H9 (cell line): ENCODE measurements around the gene BACH1. TPM values are rescaled to one million over a fixed set of nuclear protein-coding genes. Genes with fewer than 3 reads are reported as not detected.

Experiments used
- DNase-seq: peaks from one replicate; pipeline ENCODE4 v3.0.0-alpha.2; 2017
- H2AFZ ChIP-seq: one replicate; pipeline ENCODE4 v1.6.1; 2013; ENCODE audit warnings: mild to moderate bottlenecking, low read length, control low read depth, moderate library complexity
- H2AK5ac ChIP-seq: 2 replicates; pipeline ENCODE4 v1.6.1; 2013; ENCODE audit warnings: low read length, control low read depth, mixed read lengths; ENCODE audit not compliant: insufficient read length
- H2BK120ac ChIP-seq: one replicate; pipeline ENCODE4 v1.6.1; 2013; ENCODE audit warnings: low read depth, mild to moderate bottlenecking, low read length, control low read depth, inconsistent platforms; ENCODE audit not compliant: poor library complexity, severe bottlenecking
- H2BK12ac ChIP-seq: 2 replicates; pipeline ENCODE4 v1.6.1; 2013; ENCODE audit warnings: low read length, control low read depth, mixed read lengths, low read depth; ENCODE audit not compliant: insufficient read length
- H2BK15ac ChIP-seq: 2 replicates; pipeline ENCODE4 v1.6.1; 2013; ENCODE audit warnings: low read depth, low read length, control low read depth
- H2BK20ac ChIP-seq: one replicate; pipeline ENCODE4 v1.6.1; 2013; ENCODE audit warnings: low read depth, mild to moderate bottlenecking, low read length, control low read depth, inconsistent platforms; ENCODE audit not compliant: poor library complexity, severe bottlenecking
- H2BK5ac ChIP-seq: 2 replicates; pipeline ENCODE4 v1.6.1; 2013; ENCODE audit warnings: low read length, control low read depth, mixed read lengths; ENCODE audit not compliant: insufficient read length
- H3K14ac ChIP-seq: 2 replicates; pipeline ENCODE4 v1.6.1; 2013; ENCODE audit warnings: low read length, control low read depth; ENCODE audit not compliant: insufficient read depth
- H3K18ac ChIP-seq: 2 replicates; pipeline ENCODE4 v1.6.1; 2013; ENCODE audit warnings: low read depth, mild to moderate bottlenecking, mixed read lengths, low read length, control low read depth; ENCODE audit not compliant: insufficient read length
- H3K23ac ChIP-seq: 2 replicates; pipeline ENCODE4 v1.6.1; 2013; ENCODE audit warnings: low read length, control low read depth, mixed read lengths, low read depth; ENCODE audit not compliant: insufficient read length
- H3K23me2 ChIP-seq: 2 replicates; pipeline ENCODE4 v1.6.1; 2013; ENCODE audit warnings: low read depth, mild to moderate bottlenecking, mixed read lengths, low read length, control low read depth; ENCODE audit not compliant: insufficient read length, poor library complexity, severe bottlenecking
- H3K27ac ChIP-seq: 2 replicates; pipeline ENCODE4 v1.5.1; 2013; ENCODE audit warnings: low read length, control low read depth, mixed read lengths, low read depth; ENCODE audit not compliant: insufficient read length
- H3K27me3 ChIP-seq: 2 replicates; pipeline ENCODE4 v1.6.1; 2013; ENCODE audit warnings: low read length, control low read depth, inconsistent platforms; ENCODE audit not compliant: insufficient read depth
- H3K4ac ChIP-seq: 2 replicates; pipeline ENCODE4 v1.6.1; 2013; ENCODE audit warnings: low read depth, mild to moderate bottlenecking, control low read depth, inconsistent platforms, low read length, moderate library complexity
- H3K4me1 ChIP-seq: 2 replicates; pipeline ENCODE4 v1.6.1; 2013; ENCODE audit warnings: low read length, control low read depth, inconsistent platforms; ENCODE audit not compliant: insufficient read depth
- H3K4me2 ChIP-seq: 2 replicates; pipeline ENCODE4 v1.6.1; 2013; ENCODE audit warnings: low read length, control low read depth, mixed read lengths; ENCODE audit not compliant: insufficient read length, insufficient read depth
- H3K56ac ChIP-seq: 2 replicates; pipeline ENCODE4 v1.6.1; 2013; ENCODE audit warnings: low read depth, mild to moderate bottlenecking, mixed read lengths, low read length, control low read depth; ENCODE audit not compliant: insufficient read length
- H3K79me1 ChIP-seq: 2 replicates; pipeline ENCODE4 v1.6.1; 2013; ENCODE audit warnings: low read depth, mild to moderate bottlenecking, moderate library complexity, low read length, control low read depth, inconsistent platforms; ENCODE audit not compliant: insufficient read depth, poor library complexity, severe bottlenecking
- H3K79me2 ChIP-seq: 2 replicates; pipeline ENCODE4 v1.6.1; 2013; ENCODE audit warnings: low read length, control low read depth, inconsistent platforms; ENCODE audit not compliant: insufficient read depth
- H3K9ac ChIP-seq: 2 replicates; pipeline ENCODE4 v1.6.1; 2013; ENCODE audit warnings: low read length, control low read depth, mixed read lengths; ENCODE audit not compliant: insufficient read length; ENCODE audit errors: extremely low read depth
- H3K9me3 ChIP-seq: one replicate; pipeline ENCODE4 v1.6.1; 2013; ENCODE audit warnings: low read depth, low read length, inconsistent platforms; ENCODE audit not compliant: control insufficient read depth
- H3T11ph ChIP-seq: one replicate; pipeline ENCODE4 v1.6.1; 2013; ENCODE audit warnings: mild to moderate bottlenecking, low read length, control low read depth, inconsistent platforms
- H4K20me1 ChIP-seq: one replicate; pipeline ENCODE4 v1.6.1; 2013; ENCODE audit not compliant: control insufficient read depth, insufficient read length, insufficient read depth
- H4K5ac ChIP-seq: 2 replicates; pipeline ENCODE4 v1.6.1; 2013; ENCODE audit warnings: low read depth, mild to moderate bottlenecking, mixed read lengths, low read length, control low read depth; ENCODE audit not compliant: insufficient read length
- H4K8ac ChIP-seq: replicated peaks from 2 replicates; pipeline ENCODE4 v1.6.1; 2013; ENCODE audit warnings: low read length, control low read depth, mixed read lengths, low read depth; ENCODE audit not compliant: insufficient read length
- H4K91ac ChIP-seq: 2 replicates; pipeline ENCODE4 v1.6.1; 2013; ENCODE audit warnings: low read depth, mild to moderate bottlenecking, moderate library complexity, mixed read lengths, low read length, control low read depth; ENCODE audit not compliant: insufficient read length
- H3K27ac Mint-ChIP-seq, 3 experiments: 2 replicates in 2 of 3; 3 replicates in 1 of 3; pipeline ENCODE4 v1.8.0; 2020 to 2021; ENCODE audit warnings: mixed read lengths in 3 of 3, mild to moderate bottlenecking in 1 of 3, moderate library complexity in 1 of 3
- H3K27me3 Mint-ChIP-seq: 2 replicates; pipeline ENCODE4 v1.8.0; 2021; ENCODE audit warnings: low read depth, mild to moderate bottlenecking, moderate library complexity, mixed read lengths
- H3K36me3 Mint-ChIP-seq, 3 experiments: 2 replicates in 2 of 3; 3 replicates in 1 of 3; pipeline ENCODE4 v1.8.0; 2020 to 2021; ENCODE audit warnings: low read depth in 3 of 3, mixed read lengths in 3 of 3; ENCODE audit not compliant: insufficient read depth in 1 of 3
- H3K4me1 Mint-ChIP-seq, 2 experiments: 2 replicates each; pipeline ENCODE4 v1.8.0; 2020; ENCODE audit warnings: mixed read lengths in 2 of 2
- H3K4me3 Mint-ChIP-seq, 2 experiments: 2 replicates in 1 of 2; 3 replicates in 1 of 2; pipeline ENCODE4 v1.8.0; 2020 to 2021; ENCODE audit warnings: mild to moderate bottlenecking in 2 of 2, mixed read lengths in 2 of 2, moderate library complexity in 1 of 2
- H3K9me3 Mint-ChIP-seq, 2 experiments: 2 replicates in 1 of 2; 3 replicates in 1 of 2; pipeline ENCODE4 v1.8.0; 2020; ENCODE audit warnings: mild to moderate bottlenecking in 2 of 2, mixed read lengths in 2 of 2, moderate library complexity in 1 of 2
- CTCF ChIP-seq: fragments of 200-600 bp; sonication (generic); conservative IDR thresholded peaks from 3 replicates; pipeline ENCODE4 v1.8.0; 2021; ENCODE audit warnings: antibody characterized with exemption, mild to moderate bottlenecking
- WGBS: extraction: QIAGEN DNeasy Blood & Tissue Kit; methylation state at CpG from one replicate; pipeline ENCODE4 v1.1.7; 2013; ENCODE audit warnings: missing lambda C conversion rate, low lambda C conversion rate, mixed read lengths; ENCODE audit not compliant: insufficient read length; ENCODE audit errors: extremely low coverage; 5-methylcytosine and 5-hydroxymethylcytosine counted together
- total RNA-seq: library from RNA; stranded (reverse); gene quantifications from 2 replicates; pipeline ENCODE4 v1.2.1, GENCODE V29; 2021

BACH1 gene
- total RNA-seq, 1 experiment from 2014 or later, result 42.4 TPM

GRCh38 chr21:29265690-29266479 lies 32.8 kb upstream of the BACH1 start:
- Mint-ChIP-seq H3K27me3 (0 out of 2 replicates have a peak, but pooled peaks cover 1% of the 10 kb centered on the region), H3K9me3 (no peaks in the 10 kb centered on the region; a peak in 1 of 5 replicates), H3K36me3 (no peaks in the 10 kb centered on the region), H3K4me3 (no peak overlapping the region), H3K4me1 (no peaks in the 10 kb centered on the region), H3K27ac (no peak overlapping the region; a peak in 1 of 7 replicates)
- Histone ChIP-seq H3T11ph (no peak overlapping the region), H3K9ac (no peak overlapping the region), H3K4ac (no peak overlapping the region), H2BK12ac (no peak overlapping the region), H4K5ac (no peak overlapping the region), H4K8ac (no peak overlapping the region), H2BK20ac (no peak overlapping the region), H3K4me2 (no peak overlapping the region), H2BK5ac (no peak overlapping the region), H3K23ac (no peak overlapping the region), H2BK120ac (no peak overlapping the region), H2AFZ (no peak overlapping the region), H3K14ac (no peak overlapping the region), H3K56ac (no peak overlapping the region), H4K91ac (no peak overlapping the region), H3K18ac (no peak overlapping the region), H2AK5ac (no peak overlapping the region), H4K20me1 (no peaks in the 10 kb centered on the region), H2BK15ac (no peak overlapping the region), H3K79me1 (no peaks in the 10 kb centered on the region), H3K79me2 (no peaks in the 10 kb centered on the region), H3K4me1 (no peaks in the 10 kb centered on the region), H3K9me3 (no peaks in the 10 kb centered on the region), H3K27me3 (no peaks in the 10 kb centered on the region), H3K23me2 (no peaks in the 10 kb centered on the region), H3K27ac (no peak overlapping the region)
- no peak for DNase-seq
- WGBS, result no CpG with 5 or more reads among the region's 6 CpGs
- TF ChIP-seq CTCF, result no peak
